Naive B cell (primary cell): ENCODE data around the gene SART3. TPM values are rescaled to one million over a fixed set of nuclear protein-coding genes. Genes with fewer than 3 reads are reported as not detected.

Source experiments
- ATAC-seq, 2 donors: fragments of 150-1000 bp; cut with Tn5 transposase; 2 replicates each; pipeline ENCODE4 v1.10.0; 2021; ENCODE audit warnings: low read depth in 2 of 2, mild to moderate bottlenecking in 2 of 2, moderate library complexity in 2 of 2
- DNase-seq: peaks from one replicate; pipeline ENCODE4 v3.0.0; 2022
- H3K27ac Mint-ChIP-seq, 6 donors: one replicate each; pipeline ENCODE4 v1.8.0; 2020 to 2022; ENCODE audit warnings: mild to moderate bottlenecking in 6 of 6, mixed read lengths in 6 of 6, moderate library complexity in 5 of 6, inconsistent platforms in 2 of 6
- H3K27me3 Mint-ChIP-seq, 3 donors: one replicate each; pipeline ENCODE4 v1.8.0; 2021 to 2022; ENCODE audit warnings: mixed read lengths in 3 of 3, mild to moderate bottlenecking in 1 of 3
- H3K36me3 Mint-ChIP-seq, 2 donors: one replicate each; pipeline ENCODE4 v1.8.0; 2020 to 2022; ENCODE audit warnings: mixed read lengths in 2 of 2, inconsistent platforms in 1 of 2, mild to moderate bottlenecking in 1 of 2
- H3K4me1 Mint-ChIP-seq, 3 donors: one replicate each; pipeline ENCODE4 v1.8.0; 2020 to 2022; ENCODE audit warnings: mixed read lengths in 3 of 3, inconsistent platforms in 1 of 3, mild to moderate bottlenecking in 1 of 3, moderate library complexity in 1 of 3
- H3K4me3 Mint-ChIP-seq, 8 donors: one replicate each; pipeline ENCODE4 v1.8.0; 2020 to 2022; ENCODE audit warnings: mild to moderate bottlenecking in 8 of 8, mixed read lengths in 8 of 8, moderate library complexity in 8 of 8, inconsistent platforms in 2 of 8
- H3K9me3 Mint-ChIP-seq, 7 donors: one replicate each; pipeline ENCODE4 v1.8.0; 2020 to 2022; ENCODE audit warnings: mixed read lengths in 7 of 7, mild to moderate bottlenecking in 5 of 7, inconsistent platforms in 2 of 7, moderate library complexity in 1 of 7
- polyA plus RNA-seq, 6 donors: library from polyadenylated mRNA; unstranded; fragments of 300-500 nt; fragmentation: Illumina TruSeq; gene quantifications; one replicate each; pipeline ENCODE4 v1.2.3, GENCODE V29; 2021; ENCODE audit warnings: low read depth in 6 of 6

The SART3 gene
- polyA plus RNA-seq, 6 donors from 2014 or later: 24.7 to 57.9 (median 36.4) TPM

DNA sequence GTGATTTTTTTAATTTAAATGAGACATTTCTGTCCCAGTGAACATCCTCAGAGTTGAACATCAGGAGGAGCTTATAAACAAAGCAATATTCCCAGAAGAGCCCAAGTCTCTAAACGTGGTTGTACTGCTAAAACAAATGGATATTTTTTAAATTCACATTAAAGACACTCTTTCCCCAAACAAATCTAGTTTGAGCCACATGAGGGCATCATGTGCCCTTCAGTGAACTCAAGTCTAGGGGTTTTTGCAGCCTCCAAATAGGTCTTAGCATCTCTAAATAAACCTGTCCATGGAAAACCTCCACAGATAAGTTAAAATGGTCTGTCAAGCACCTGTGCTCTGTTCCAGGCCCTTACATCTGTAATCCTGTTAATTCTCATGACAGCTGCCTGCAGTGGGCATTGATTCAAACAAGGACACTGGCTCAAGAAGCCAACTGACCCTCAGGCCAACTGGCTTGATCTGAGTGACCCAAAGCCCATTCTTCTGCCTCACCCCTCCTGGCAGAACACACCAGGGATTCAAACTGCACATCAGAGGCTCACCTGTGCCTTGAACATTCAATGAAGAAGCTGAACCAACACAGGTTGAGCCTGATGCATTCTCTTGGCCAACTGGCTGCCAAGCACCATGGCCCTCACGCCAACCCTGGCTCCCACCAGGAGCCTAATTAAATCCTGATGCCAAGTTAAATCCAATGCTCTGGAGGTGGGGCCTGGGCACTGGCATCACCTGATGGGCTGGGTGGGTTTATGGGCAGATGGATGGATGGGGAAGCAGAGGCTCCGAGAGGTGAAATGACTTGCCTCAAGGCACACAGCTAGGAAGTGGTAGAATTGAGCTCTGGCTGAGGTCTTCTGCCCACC lies 10.0 kb upstream of the SART3 start:
- Mint-ChIP-seq H3K27me3 (no peaks in the 10 kb centered on the region), H3K4me1 (peaks cover 38 to 72% (median 43%) of the 10 kb centered on the region in 3 donors), H3K4me3 (no peak overlapping the region), H3K9me3 (no peaks in the 10 kb centered on the region), H3K27ac (peak overlapping the region in 5 of 6 donors; percentile 85 to 96 (median 92)), H3K36me3 (peaks cover 9 to 21% of the 10 kb centered on the region in 2 donors)
- no peak for ATAC-seq
- DNase-seq: no peak

- Mint-ChIP-seq H3K36me3 (peaks cover 9 to 25% of the 10 kb centered on the region in 2 donors), H3K4me3 (peak overlapping the region; percentile 6 to 82 (median 60)), H3K27ac (peak overlapping the region; percentile 8 to 97 (median 94)), H3K4me1 (peaks cover 36 to 78% (median 38%) of the 10 kb centered on the region in 3 donors), H3K27me3 (no peaks in the 10 kb centered on the region), H3K9me3 (no peaks in the 10 kb centered on the region)
- DNase-seq: peak; percentile 46
- ATAC-seq: peak; percentile 80
These were observed 7.6 kb upstream of the SART3 start for GRCh38 chr12:108568338-108569154.

DNA sequence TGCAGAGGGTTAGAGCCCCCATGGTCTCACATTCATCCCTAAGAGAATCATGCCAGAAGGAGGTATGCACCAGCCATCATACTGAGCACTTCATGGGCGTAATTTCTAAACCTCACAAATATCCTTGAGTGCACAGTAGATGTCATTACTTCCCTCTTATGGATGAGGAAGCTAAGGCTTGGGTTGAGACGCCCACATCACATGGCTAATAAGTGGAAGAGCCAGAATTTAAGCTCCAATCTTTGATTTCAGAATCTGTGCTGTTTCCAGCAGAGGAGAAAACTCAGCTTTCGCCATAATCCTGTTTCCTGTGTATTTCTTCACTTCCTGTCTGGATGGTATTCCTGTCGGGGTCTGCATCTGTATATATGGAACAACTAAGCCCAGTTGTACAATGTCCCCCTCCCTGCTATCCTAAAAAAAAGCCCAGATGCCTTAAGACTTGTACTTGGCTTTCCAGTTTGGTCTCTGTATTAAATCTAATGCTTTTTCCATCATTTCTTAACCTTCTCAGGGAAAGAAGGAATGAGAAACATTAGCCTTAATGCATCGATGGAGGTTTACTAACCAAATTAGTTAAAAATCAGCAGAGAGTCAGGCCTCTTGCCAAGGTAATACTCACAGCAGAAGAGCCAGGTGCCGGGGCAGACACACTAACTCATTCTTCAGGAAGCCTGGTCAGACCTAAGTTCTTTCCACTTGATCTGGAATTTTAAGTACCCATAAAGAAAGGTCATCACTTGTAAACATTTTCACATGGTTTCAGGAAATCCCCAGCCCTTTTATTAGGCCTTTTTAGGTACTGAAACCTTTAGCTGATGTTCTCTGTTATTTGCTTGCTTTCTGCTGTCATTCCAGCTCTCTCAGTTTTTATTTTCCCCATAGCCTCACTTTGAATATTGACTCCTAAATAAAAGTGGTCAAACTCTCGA lies 6.7 kb upstream of the SART3 start:
- no peak for DNase-seq
- no peaks in the 10 kb centered on the region for H3K9me3 Mint-ChIP-seq
- no peaks in the 10 kb centered on the region for H3K27me3 Mint-ChIP-seq
- peak in 1 of 2 donors; percentile 18 for ATAC-seq
- H3K4me1 Mint-ChIP-seq: peaks cover 36 to 78% (median 41%) of the 10 kb centered on the region in 3 donors
- peak overlapping the region; percentile 8 to 97 (median 94) for H3K27ac Mint-ChIP-seq
- peak overlapping the region in 7 of 8 donors; percentile 5 to 82 (median 65) for H3K4me3 Mint-ChIP-seq
- peaks cover 9 to 25% of the 10 kb centered on the region in 2 donors for H3K36me3 Mint-ChIP-seq

- DNase-seq (no peak), ATAC-seq (no peak)
- Mint-ChIP-seq H3K36me3 (peaks cover 9 to 25% of the 10 kb centered on the region in 2 donors), H3K27me3 (no peaks in the 10 kb centered on the region), H3K4me1 (peaks cover 28 to 71% (median 42%) of the 10 kb centered on the region in 3 donors), H3K27ac (peak overlapping the region; percentile 44 to 97 (median 70)), H3K4me3 (no peak overlapping the region), H3K9me3 (no peaks in the 10 kb centered on the region)
These were observed 5.5 kb upstream of the SART3 start for GRCh38 chr12:108566452-108566851.

- DNase-seq: no peak
- Mint-ChIP-seq H3K36me3 (peaks cover 11 to 26% of the 10 kb centered on the region in 2 donors), H3K4me3 (peak overlapping the region in 1 of 8 donors; percentile 20), H3K27ac (peak overlapping the region in 5 of 6 donors; percentile 47 to 97 (median 81)), H3K27me3 (no peaks in the 10 kb centered on the region), H3K9me3 (no peaks in the 10 kb centered on the region), H3K4me1 (peaks cover 27 to 73% (median 44%) of the 10 kb centered on the region in 3 donors)
- no peak for ATAC-seq
These were observed 5.0 kb upstream of the SART3 start for GRCh38 chr12:108565976-108566375.

GRCh38 chr12:108565146-108565545 lies 4.2 kb upstream of the SART3 start:
- H3K27ac Mint-ChIP-seq: peak overlapping the region in 3 of 6 donors; percentile 24 to 96 (median 47)
- H3K36me3 Mint-ChIP-seq: peaks cover 16 to 22% of the 10 kb centered on the region in 2 donors
- peaks cover 34 to 72% (median 45%) of the 10 kb centered on the region in 3 donors for H3K4me1 Mint-ChIP-seq
- ATAC-seq (no peak), DNase-seq (no peak)
- no peaks in the 10 kb centered on the region for H3K27me3 Mint-ChIP-seq
- no peaks in the 10 kb centered on the region for H3K9me3 Mint-ChIP-seq
- peak overlapping the region in 1 of 8 donors; percentile 20 for H3K4me3 Mint-ChIP-seq

GRCh38 chr12:108564724-108565123 lies 3.8 kb upstream of the SART3 start:
- ATAC-seq: no peak
- Mint-ChIP-seq H3K9me3 (no peaks in the 10 kb centered on the region), H3K4me1 (peaks cover 38 to 75% (median 49%) of the 10 kb centered on the region in 3 donors)

DNA sequence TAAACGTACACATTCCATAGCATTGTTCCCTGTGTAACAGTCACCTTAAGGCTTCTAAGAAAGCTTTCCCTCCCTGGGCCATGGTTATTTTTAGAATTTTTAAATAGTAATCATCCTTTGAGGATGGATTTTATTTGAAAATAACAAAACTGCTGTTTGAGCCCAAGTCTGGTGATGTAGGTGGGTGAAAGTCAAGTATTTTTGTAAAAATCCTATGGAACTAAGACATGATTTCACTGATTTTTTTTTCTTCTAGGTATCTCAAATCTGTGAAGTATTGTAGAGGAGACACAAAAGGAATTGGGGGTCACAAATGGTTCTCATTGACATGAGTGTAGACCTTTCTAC lies 2.8 kb upstream of the SART3 start:
- Mint-ChIP-seq H3K4me1 (peaks cover 36 to 71% (median 49%) of the 10 kb centered on the region in 3 donors), H3K27ac (peak overlapping the region; percentile 91 to 100 (median 98)), H3K9me3 (no peaks in the 10 kb centered on the region), H3K27me3 (no peaks in the 10 kb centered on the region), H3K4me3 (peak overlapping the region; percentile 97 to 100 (median 100)), H3K36me3 (peaks cover 14 to 15% of the 10 kb centered on the region in 2 donors)
- DNase-seq: no peak
- no peak for ATAC-seq

More at GRCh38 chr12:108564724-108565123, 3.8 kb upstream of the SART3 start:
- no peaks in the 10 kb centered on the region for H3K27me3 Mint-ChIP-seq
- peak overlapping the region in 2 of 8 donors; percentile 55 to 97 for H3K4me3 Mint-ChIP-seq
- peak overlapping the region in 2 of 6 donors; percentile 14 to 96 for H3K27ac Mint-ChIP-seq
- peaks cover 16 to 22% of the 10 kb centered on the region in 2 donors for H3K36me3 Mint-ChIP-seq
- DNase-seq: no peak

- Mint-ChIP-seq H3K27ac (peak overlapping the region; percentile 91 to 100 (median 98)), H3K4me1 (peaks cover 32 to 69% (median 44%) of the 10 kb centered on the region in 3 donors), H3K27me3 (no peaks in the 10 kb centered on the region), H3K9me3 (no peaks in the 10 kb centered on the region), H3K36me3 (peaks cover 9 to 13% of the 10 kb centered on the region in 2 donors), H3K4me3 (peak overlapping the region; percentile 97 to 100 (median 100))
- ATAC-seq (peak; percentile 57 to 58), DNase-seq (peak; percentile 84)
These were observed 2.3 kb upstream of the SART3 start for GRCh38 chr12:108563136-108563803.

DNA sequence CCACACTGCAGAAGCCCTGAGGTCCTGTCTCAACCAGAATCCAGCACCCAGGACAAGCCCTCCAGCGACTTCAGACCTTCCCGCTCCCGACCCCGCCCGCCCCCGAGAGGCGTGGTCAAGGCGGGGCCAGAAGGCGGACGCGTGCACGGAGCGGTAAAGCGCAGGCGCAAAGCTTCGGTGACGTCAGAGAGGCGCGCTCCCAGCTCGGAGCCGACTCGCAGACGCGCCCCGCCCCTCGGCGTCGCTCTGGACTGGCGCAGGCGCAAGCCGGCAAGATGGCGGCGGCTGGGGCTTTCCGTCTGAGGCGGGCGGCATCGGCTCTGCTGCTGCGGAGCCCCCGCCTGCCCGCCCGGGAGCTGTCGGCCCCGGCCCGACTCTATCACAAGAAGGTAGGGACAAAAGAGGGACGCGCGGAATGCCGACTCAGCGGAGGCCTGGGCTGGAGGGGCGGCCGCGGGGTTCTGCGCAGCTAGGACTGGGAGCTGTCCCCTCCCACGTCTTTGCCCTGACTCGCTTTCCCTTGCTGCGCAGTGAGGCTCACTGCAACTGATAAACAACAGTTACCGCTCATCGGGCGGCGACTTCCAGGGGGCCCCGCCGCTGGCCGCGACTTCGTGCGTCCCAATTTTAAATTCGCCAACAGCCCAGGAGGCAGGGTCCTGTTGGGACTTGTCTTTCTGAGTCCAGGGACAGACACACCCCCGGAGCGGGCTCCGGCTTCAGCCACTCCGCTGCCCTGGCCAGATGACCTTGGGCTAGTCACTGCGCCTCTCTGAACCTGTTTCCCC lies 1.6 kb upstream of the SART3 start, which contains the start of gene ISCU:
Gene ISCU (plus strand): TSS at position 249 of the 788 bp plus-strand sequence. CDS start 27 bp downstream, at position 276.
- Mint-ChIP-seq H3K36me3 (peaks cover 7 to 13% of the 10 kb centered on the region in 2 donors), H3K27me3 (no peaks in the 10 kb centered on the region), H3K4me1 (peaks cover 30 to 69% (median 37%) of the 10 kb centered on the region in 3 donors), H3K27ac (peak within 1 kb of the TSS; percentile 98 to 100 (median 100)), H3K9me3 (no peaks in the 10 kb centered on the region), H3K4me3 (peak within 1 kb of the TSS; percentile 97 to 100 (median 100))
- DNase-seq (peak; percentile 99), ATAC-seq (peak; percentile 68 to 70)

DNA sequence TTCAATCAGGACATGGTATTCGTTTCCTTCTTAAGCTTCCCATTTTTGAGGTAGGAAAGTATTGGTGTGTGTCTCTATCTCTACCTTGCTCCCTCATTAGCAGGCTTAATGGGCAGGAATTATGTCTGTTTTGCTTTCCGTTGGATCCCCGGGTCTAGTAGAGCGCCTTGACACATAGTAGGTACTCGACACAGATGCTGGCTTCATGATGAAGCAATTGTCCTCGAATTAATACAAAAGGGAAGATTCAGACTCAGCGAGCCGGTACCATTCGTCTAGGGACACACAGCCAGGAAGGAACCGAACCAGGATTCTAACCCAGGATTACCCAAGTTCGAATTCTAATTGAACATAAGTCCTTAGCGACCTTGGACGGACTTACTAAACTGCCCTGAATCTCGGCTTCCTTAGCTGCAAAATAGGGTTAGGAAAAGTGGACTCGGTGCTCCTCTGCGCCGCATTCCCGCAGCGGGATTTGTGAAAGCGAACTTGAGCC lies 927 bp upstream of the SART3 start:
- no peaks in the 10 kb centered on the region for H3K27me3 Mint-ChIP-seq
- peaks cover 28 to 69% (median 37%) of the 10 kb centered on the region in 3 donors for H3K4me1 Mint-ChIP-seq
- H3K4me3 Mint-ChIP-seq: peak overlapping the region; percentile 97 to 100 (median 100)
- ATAC-seq (peak; percentile 0 to 1), DNase-seq (no peak)
- H3K36me3 Mint-ChIP-seq: peaks cover 7 to 8% of the 10 kb centered on the region in 2 donors
- no peaks in the 10 kb centered on the region for H3K9me3 Mint-ChIP-seq
- peak overlapping the region; percentile 98 to 100 (median 100) for H3K27ac Mint-ChIP-seq
